WI38 (cell line): Measurements from ENCODE around the gene C19orf44.

ENCODE experiments used
- H3K4me3 ChIP-seq: 2 replicates; pipeline ENCODE4 v1.5.1; 2011; ENCODE audit warnings: low read depth, mild to moderate bottlenecking, control low read depth, low read length
- CTCF ChIP-seq: IDR thresholded peaks from 2 replicates; pipeline ENCODE4 v1.5.1; 2012; ENCODE audit warnings: low read depth, mild to moderate bottlenecking, control low read depth, low read length

Gene C19orf44

GRCh38 chr19:16566161-16566560 lies 70.0 kb downstream of the C19orf44 start:
- H3K4me3 ChIP-seq, result no peak overlapping the region
- no peak for TF ChIP-seq CTCF

GRCh38 chr19:16566702-16567101 lies 70.5 kb downstream of the C19orf44 start:
- TF ChIP-seq CTCF, result no peak
- H3K4me3 ChIP-seq, result no peak overlapping the region

- no peak overlapping the region for H3K4me3 ChIP-seq
- TF ChIP-seq CTCF, result no peak
Observed at GRCh38 chr19:16569609-16570320, 73.6 kb downstream of the C19orf44 start.
